CD14-positive monocyte (primary cell): ENCODE data around the gene RIPOR1. TPM values are rescaled to one million over a fixed set of nuclear protein-coding genes. Genes with fewer than 3 reads are reported as not detected.

Experiments
- DNase-seq, 3 donors: peaks; one replicate each; pipeline ENCODE4 v3.0.0-alpha.2; 2011 to 2022
- H2AFZ ChIP-seq: 2 replicates; pipeline ENCODE4 v1.6.0; 2012; ENCODE audit warnings: mild to moderate bottlenecking, low read depth, low read length, inconsistent platforms; ENCODE audit not compliant: insufficient read depth, poor library complexity, severe bottlenecking
- H3K27ac ChIP-seq, 2 donors: 1 replicate in 1 of 2; 2 replicates in 1 of 2; pipeline ENCODE4 v1.5.1; 2012 to 2013; ENCODE audit warnings: low read length in 2 of 2, control low read depth in 1 of 2, inconsistent platforms in 1 of 2, low read depth in 1 of 2, mild to moderate bottlenecking in 1 of 2
- H3K27me3 ChIP-seq, 2 donors: one replicate each; pipeline versions ENCODE4 v1.6.0 to v1.6.1; 2011 to 2013; ENCODE audit warnings: low read length in 2 of 2; ENCODE audit not compliant: control insufficient read depth in 2 of 2, insufficient read depth in 2 of 2
- H3K36me3 ChIP-seq, 2 donors: replicated peaks in 1 of 2; 1 replicate in 1 of 2; 2 replicates in 1 of 2; pipeline versions ENCODE4 v1.5.1 to v1.6.1; 2012 to 2013; ENCODE audit warnings: low read length in 2 of 2, control low read depth in 1 of 2, inconsistent platforms in 1 of 2, mild to moderate bottlenecking in 1 of 2; ENCODE audit not compliant: insufficient read depth in 2 of 2, control insufficient read depth in 1 of 2
- H3K4me1 ChIP-seq, 2 donors: 1 replicate in 1 of 2; 2 replicates in 1 of 2; pipeline versions ENCODE4 v1.5.1 to v1.6.1; 2012 to 2013; ENCODE audit warnings: low read length in 2 of 2, control low read depth in 1 of 2, inconsistent platforms in 1 of 2, mild to moderate bottlenecking in 1 of 2, moderate library complexity in 1 of 2; ENCODE audit not compliant: insufficient read depth in 2 of 2, control insufficient read depth in 1 of 2
- H3K4me2 ChIP-seq: replicated peaks from 2 replicates; pipeline ENCODE3; 2012; ENCODE audit warnings: low read length, moderate library complexity, mild to moderate bottlenecking; ENCODE audit not compliant: poor library complexity, severe bottlenecking; ENCODE audit errors: extremely low read depth
- H3K4me3 ChIP-seq, 3 experiments: fragments of 200-600 bp in 1 of 3; sonication (generic) in 1 of 3; replicated peaks in 1 of 3; 1 replicate in 2 of 3; 2 replicates in 1 of 3; pipeline ENCODE4 v1.5.1; 2011 to 2013; ENCODE audit warnings: low read length in 3 of 3, mild to moderate bottlenecking in 3 of 3, control low read depth in 2 of 3, low read depth in 2 of 3, inconsistent platforms in 1 of 3, moderate library complexity in 1 of 3
- H3K79me2 ChIP-seq: 2 replicates; pipeline ENCODE4 v1.6.0; 2012; ENCODE audit warnings: mild to moderate bottlenecking, control low read depth, inconsistent platforms, low read length, moderate library complexity; ENCODE audit not compliant: insufficient read depth
- H3K9ac ChIP-seq: 2 replicates; pipeline ENCODE4 v1.6.0; 2017; ENCODE audit warnings: low read length, mild to moderate bottlenecking; ENCODE audit not compliant: insufficient read depth, poor library complexity, severe bottlenecking
- H3K9me3 ChIP-seq, 2 donors: replicated peaks in 1 of 2; 1 replicate in 1 of 2; 2 replicates in 1 of 2; pipeline versions ENCODE4 v1.5.1 to v1.6.1; 2012 to 2013; ENCODE audit warnings: low read length in 2 of 2, control low read depth in 1 of 2; ENCODE audit not compliant: control insufficient read depth in 1 of 2, insufficient read depth in 1 of 2
- H4K20me1 ChIP-seq: 2 replicates; pipeline ENCODE4 v1.6.0; 2012; ENCODE audit warnings: mild to moderate bottlenecking, low read length, control low read depth, moderate library complexity; ENCODE audit not compliant: insufficient read depth
- H3K27ac Mint-ChIP-seq, 7 donors: one replicate each; pipeline ENCODE4 v1.8.0; 2020; ENCODE audit warnings: mild to moderate bottlenecking in 7 of 7, mixed read lengths in 7 of 7, moderate library complexity in 6 of 7, inconsistent platforms in 2 of 7
- H3K27me3 Mint-ChIP-seq, 3 donors: one replicate each; pipeline ENCODE4 v1.8.0; 2021 to 2022; ENCODE audit warnings: low read depth in 3 of 3, mild to moderate bottlenecking in 3 of 3, mixed read lengths in 3 of 3, moderate library complexity in 3 of 3, inconsistent platforms in 1 of 3
- H3K36me3 Mint-ChIP-seq, 2 donors: one replicate each; pipeline ENCODE4 v1.8.0; 2020; ENCODE audit warnings: mixed read lengths in 2 of 2, inconsistent platforms in 1 of 2, mild to moderate bottlenecking in 1 of 2
- H3K4me1 Mint-ChIP-seq: one replicate; pipeline ENCODE4 v1.8.0; 2020; ENCODE audit warnings: mild to moderate bottlenecking, mixed read lengths
- H3K4me3 Mint-ChIP-seq, 2 donors: one replicate each; pipeline ENCODE4 v1.8.0; 2020; ENCODE audit warnings: mild to moderate bottlenecking in 2 of 2, mixed read lengths in 2 of 2, moderate library complexity in 1 of 2
- H3K9me3 Mint-ChIP-seq, 7 donors: one replicate each; pipeline ENCODE4 v1.8.0; 2020 to 2022; ENCODE audit warnings: mixed read lengths in 7 of 7, mild to moderate bottlenecking in 6 of 7, moderate library complexity in 6 of 7, inconsistent platforms in 2 of 7
- CTCF ChIP-seq: fragments of 200-600 bp; IDR thresholded peaks from one replicate; pipeline ENCODE4 v1.8.0; 2022; ENCODE audit warnings: antibody characterized with exemption, mild to moderate bottlenecking
- WGBS: methylation state at CpG from one replicate; pipeline ENCODE4 v1.1.5; 2013; ENCODE audit warnings: missing lambda C conversion rate; ENCODE audit not compliant: insufficient coverage; 5-methylcytosine and 5-hydroxymethylcytosine counted together
- intact Hi-C, 2 donors: fragments of 100-400 bp; cut with micrococcal nuclease; formaldehyde crosslinking; loops; one replicate each; pipeline versions ENCODE4 v1.15.0 to v1.15.1; 2023
- polyA plus RNA-seq, 3 donors: library from polyadenylated mRNA; depleted of rRNA in 1 of 3; unstranded in 2 of 3; stranded (reverse) in 1 of 3; fragments of 300-500 nt in 2 of 3; fragments of >200 nt in 1 of 3; fragmentation: Illumina TruSeq in 2 of 3; gene quantifications; 1 replicate in 2 of 3; 2 replicates in 1 of 3; pipeline ENCODE4 v1.2.3, GENCODE V29; 2012 to 2021

RIPOR1 gene
- polyA plus RNA-seq, 3 donors = 8.6 to 115 (median 17.5) TPM

- Mint-ChIP-seq H3K27ac (peak overlapping the region; percentile 89 to 97 (median 96)), H3K36me3 (peaks cover 21 to 26% of the 10 kb centered on the region in 2 donors), H3K9me3 (peaks cover 0 to 3% (median 0%) of the 10 kb centered on the region in 7 donors), H3K4me3 (peak overlapping the region; percentile 94 to 95), H3K4me1 (peaks cover 51% of the 10 kb centered on the region), H3K27me3 (peaks cover 8 to 23% (median 16%) of the 10 kb centered on the region in 3 donors)
- TF ChIP-seq CTCF = no peak
- H3K9ac ChIP-seq = peak overlapping the region; percentile 92
- H3K4me3 ChIP-seq = peak overlapping the region; percentile 58 to 96 (median 88)
- H3K4me1 ChIP-seq = peaks cover 40 to 64% of the 10 kb centered on the region in 2 donors
- H3K27me3 ChIP-seq = no peaks in the 10 kb centered on the region
- 24% methylated on average over 14 of the region's 16 CpGs for WGBS
- peaks cover 0 to 8% of the 10 kb centered on the region in 2 donors for H3K36me3 ChIP-seq
- H4K20me1 ChIP-seq = peaks cover 36% of the 10 kb centered on the region
- no peaks in the 10 kb centered on the region for H3K9me3 ChIP-seq
- H3K79me2 ChIP-seq = peaks cover 56% of the 10 kb centered on the region
- DNase-seq = peak in 1 of 3 donors; percentile 25
- peak overlapping the region; percentile 55 for H2AFZ ChIP-seq
- H3K27ac ChIP-seq = peak overlapping the region; percentile 95
- intact Hi-C loops = loop anchor here (5.0 to 10.0 kb wide), 4 partner anchors 33 to 555 kb away; partner anchors contain the start of genes ACD (in 1 of the 2), AGRP (in 1 of the 2), ATP6V0D1 (in 1 of the 2) and C16orf86 (in 1 of the 2)
- H3K4me2 ChIP-seq = peak overlapping the region; percentile 89
Measured at GRCh38 chr16:67529582-67530012, 968 bp downstream of the RIPOR1 start.

- H3K27ac ChIP-seq = peak overlapping the region; percentile 95
Measured at GRCh38 chr16:67530013-67530939, 1.6 kb downstream of the RIPOR1 start.

More at GRCh38 chr16:67530013-67530939, 1.6 kb downstream of the RIPOR1 start:
- intact Hi-C loops = loop anchor here in 1 of 2 donors (5.0 to 10.0 kb wide), 2 partner anchors 48 to 555 kb away; partner anchors contain the start of genes AGRP, ATP6V0D1 and NFATC3
- peak; percentile 68 to 81 (median 78) for DNase-seq
- TF ChIP-seq CTCF = no peak
- Histone ChIP-seq H3K4me2 (peak overlapping the region; percentile 89), H3K4me1 (peaks cover 40 to 67% of the 10 kb centered on the region in 2 donors), H3K79me2 (peaks cover 63% of the 10 kb centered on the region), H3K27me3 (peaks cover 0 to 1% of the 10 kb centered on the region in 2 donors), H3K9ac (peak overlapping the region; percentile 92), H2AFZ (peak overlapping the region; percentile 55), H3K36me3 (peaks cover 0 to 12% of the 10 kb centered on the region in 2 donors), H3K4me3 (peak overlapping the region; percentile 58 to 96 (median 88)), H4K20me1 (peaks cover 42% of the 10 kb centered on the region), H3K9me3 (no peaks in the 10 kb centered on the region)
- H3K4me1 Mint-ChIP-seq = peaks cover 55% of the 10 kb centered on the region
- peak overlapping the region; percentile 94 to 100 for H3K4me3 Mint-ChIP-seq
- peak overlapping the region; percentile 96 to 98 (median 96) for H3K27ac Mint-ChIP-seq
- peaks cover 7 to 24% (median 16%) of the 10 kb centered on the region in 3 donors for H3K27me3 Mint-ChIP-seq
- WGBS = 4% methylated on average over 40 of the region's 48 CpGs
- H3K9me3 Mint-ChIP-seq = peaks cover 0 to 3% (median 0%) of the 10 kb centered on the region in 7 donors
- peaks cover 26 to 33% of the 10 kb centered on the region in 2 donors for H3K36me3 Mint-ChIP-seq
